Astrocyte of the cerebellum (primary cell): ENCODE measurements around the gene EPO.

ENCODE experiments used
- DNase-seq: peaks from one replicate; pipeline ENCODE4 v3.0.0-alpha.2; 2011; ENCODE audit warnings: low read depth
- H3K4me3 ChIP-seq: 2 replicates; pipeline ENCODE4 v1.5.1; 2011; ENCODE audit warnings: mild to moderate bottlenecking, low read depth, low read length, moderate library complexity
- in situ Hi-C: cut with HindIII; loops from 2 replicates; pipeline ENCODE4 v1.10.0; 2017; ENCODE audit warnings: low sequenced_read_pairs
- TF ChIP-seq, protein P1 (sequence below): IDR thresholded peaks from 2 replicates; pipeline ENCODE4 v1.5.1; 2012; ENCODE audit warnings: low read length, low read depth, moderate library complexity, mild to moderate bottlenecking; ENCODE audit errors: missing control alignments

EPO gene

DNA sequence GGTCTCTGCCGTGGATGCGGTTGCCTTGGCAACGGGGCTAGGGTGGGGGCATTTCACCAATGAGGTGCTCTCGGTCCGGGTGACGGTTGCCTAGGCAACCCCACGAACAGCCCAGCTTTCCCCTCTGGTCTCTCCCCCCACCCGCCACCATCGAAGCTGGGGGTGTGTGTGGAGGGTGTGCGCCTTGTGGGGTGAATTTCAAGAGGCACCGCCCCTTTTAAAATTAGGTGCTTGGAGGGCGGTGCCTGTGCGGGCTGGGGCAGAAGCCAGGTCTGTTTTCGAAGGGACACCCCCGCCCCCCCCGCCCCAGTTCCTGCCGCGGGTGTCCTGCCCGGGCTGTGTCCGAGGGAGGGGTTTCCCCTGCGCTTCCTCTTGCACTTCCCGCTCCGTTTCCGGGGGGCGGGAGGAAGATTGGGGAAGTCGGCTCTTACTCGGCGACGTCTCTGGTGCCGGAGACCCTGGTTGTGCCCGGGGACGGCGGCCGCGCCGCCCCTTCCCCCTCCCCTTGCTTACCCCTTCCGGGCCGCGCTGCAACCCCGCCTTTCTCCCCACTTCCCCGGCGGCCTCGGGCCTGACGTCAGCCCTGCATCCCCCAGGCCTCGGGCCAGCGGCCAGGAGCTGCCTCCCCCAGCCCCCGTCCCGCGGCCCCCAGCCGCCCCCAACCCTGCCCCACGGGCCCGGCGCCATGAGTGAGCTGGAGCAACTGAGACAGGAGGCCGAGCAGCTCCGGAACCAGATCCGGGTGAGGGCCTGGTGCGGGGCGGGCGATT is 44.5 kb upstream of the EPO start:
- H3K4me3 ChIP-seq: peak overlapping the region; percentile 96
- in situ Hi-C loops: no loop called here
- TF ChIP-seq, protein P1, sequence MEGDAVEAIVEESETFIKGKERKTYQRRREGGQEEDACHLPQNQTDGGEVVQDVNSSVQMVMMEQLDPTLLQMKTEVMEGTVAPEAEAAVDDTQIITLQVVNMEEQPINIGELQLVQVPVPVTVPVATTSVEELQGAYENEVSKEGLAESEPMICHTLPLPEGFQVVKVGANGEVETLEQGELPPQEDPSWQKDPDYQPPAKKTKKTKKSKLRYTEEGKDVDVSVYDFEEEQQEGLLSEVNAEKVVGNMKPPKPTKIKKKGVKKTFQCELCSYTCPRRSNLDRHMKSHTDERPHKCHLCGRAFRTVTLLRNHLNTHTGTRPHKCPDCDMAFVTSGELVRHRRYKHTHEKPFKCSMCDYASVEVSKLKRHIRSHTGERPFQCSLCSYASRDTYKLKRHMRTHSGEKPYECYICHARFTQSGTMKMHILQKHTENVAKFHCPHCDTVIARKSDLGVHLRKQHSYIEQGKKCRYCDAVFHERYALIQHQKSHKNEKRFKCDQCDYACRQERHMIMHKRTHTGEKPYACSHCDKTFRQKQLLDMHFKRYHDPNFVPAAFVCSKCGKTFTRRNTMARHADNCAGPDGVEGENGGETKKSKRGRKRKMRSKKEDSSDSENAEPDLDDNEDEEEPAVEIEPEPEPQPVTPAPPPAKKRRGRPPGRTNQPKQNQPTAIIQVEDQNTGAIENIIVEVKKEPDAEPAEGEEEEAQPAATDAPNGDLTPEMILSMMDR: no peak
- DNase-seq: no peak

DNA sequence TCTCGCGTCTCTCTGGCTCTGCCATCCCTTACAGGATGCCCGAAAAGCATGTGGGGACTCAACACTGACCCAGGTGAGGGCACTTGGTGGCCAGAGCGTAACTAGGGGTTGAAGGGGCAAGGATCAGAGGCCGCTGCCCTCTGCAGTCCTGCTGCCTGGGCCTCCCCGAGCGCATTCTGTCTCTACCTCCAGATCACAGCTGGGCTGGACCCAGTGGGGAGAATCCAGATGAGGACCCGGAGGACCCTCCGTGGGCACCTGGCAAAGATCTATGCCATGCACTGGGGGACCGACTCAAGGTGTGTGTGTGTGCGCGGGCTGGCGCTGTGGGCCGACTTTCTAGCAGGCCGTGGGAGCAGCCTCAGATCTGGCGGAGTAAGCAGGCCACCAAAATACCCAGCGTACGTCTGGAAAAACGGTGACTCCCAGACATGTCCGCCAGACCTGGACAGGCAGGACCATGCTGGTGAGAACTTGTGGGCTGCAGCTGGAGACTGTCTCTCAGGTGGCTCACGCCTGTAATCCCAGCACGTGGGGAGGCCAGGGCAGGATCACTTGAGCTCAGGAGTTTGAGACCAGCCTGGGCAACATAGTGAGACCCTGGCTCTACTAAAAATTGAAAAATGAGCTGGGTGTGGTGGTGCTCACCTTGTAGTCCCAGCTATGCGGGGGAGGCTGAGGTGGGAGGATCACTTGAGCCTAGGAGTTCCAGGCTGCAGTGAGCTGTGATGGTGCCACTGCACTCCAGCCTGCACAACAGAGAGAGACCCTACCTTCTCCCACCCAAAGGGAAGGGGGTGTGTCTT is 43.6 kb upstream of the EPO start:
- DNase-seq: no peak
- H3K4me3 ChIP-seq: peak overlapping the region; percentile 96
- in situ Hi-C loops: no loop called here
- TF ChIP-seq, protein P1: no peak

DNA sequence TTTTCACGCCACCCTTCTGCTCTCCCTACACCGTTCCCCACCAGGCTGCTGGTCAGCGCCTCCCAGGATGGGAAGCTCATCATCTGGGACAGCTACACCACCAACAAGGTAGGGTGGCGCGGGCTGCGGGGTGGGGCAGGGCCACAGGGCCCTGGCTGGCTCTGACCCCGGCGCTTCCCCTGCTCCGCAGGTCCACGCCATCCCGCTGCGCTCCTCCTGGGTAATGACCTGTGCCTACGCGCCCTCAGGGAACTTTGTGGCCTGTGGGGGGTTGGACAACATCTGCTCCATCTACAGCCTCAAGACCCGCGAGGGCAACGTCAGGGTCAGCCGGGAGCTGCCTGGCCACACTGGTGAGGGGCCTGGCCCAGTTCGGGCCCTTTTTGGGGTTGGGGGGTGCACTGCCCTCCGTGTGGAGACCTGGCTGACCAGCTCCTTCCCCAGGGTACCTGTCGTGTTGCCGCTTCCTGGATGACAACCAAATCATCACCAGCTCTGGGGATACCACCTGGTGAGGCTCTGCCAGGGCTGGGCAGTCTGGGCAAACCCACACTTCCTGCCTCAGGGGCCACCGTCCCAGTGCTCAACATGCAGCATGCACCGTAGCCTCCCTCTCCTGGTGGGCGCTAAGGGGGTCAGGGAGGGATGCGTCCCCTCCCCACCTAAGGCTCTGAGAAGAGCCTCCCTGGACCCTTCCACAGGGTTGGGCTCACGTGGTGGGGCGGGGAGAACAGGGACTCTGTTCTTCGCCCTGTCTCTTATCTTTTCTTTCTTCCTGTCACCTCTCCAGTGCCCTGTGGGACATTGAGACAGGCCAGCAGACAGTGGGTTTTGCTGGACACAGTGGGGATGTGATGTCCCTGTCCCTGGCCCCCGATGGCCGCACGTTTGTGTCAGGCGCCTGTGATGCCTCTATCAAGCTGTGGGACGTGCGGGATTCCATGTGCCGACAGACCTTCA is 42.7 kb upstream of the EPO start:
- H3K4me3 ChIP-seq: no peak overlapping the region
- DNase-seq: no peak
- in situ Hi-C loops: no loop called here
- TF ChIP-seq, protein P1: no peak

DNA sequence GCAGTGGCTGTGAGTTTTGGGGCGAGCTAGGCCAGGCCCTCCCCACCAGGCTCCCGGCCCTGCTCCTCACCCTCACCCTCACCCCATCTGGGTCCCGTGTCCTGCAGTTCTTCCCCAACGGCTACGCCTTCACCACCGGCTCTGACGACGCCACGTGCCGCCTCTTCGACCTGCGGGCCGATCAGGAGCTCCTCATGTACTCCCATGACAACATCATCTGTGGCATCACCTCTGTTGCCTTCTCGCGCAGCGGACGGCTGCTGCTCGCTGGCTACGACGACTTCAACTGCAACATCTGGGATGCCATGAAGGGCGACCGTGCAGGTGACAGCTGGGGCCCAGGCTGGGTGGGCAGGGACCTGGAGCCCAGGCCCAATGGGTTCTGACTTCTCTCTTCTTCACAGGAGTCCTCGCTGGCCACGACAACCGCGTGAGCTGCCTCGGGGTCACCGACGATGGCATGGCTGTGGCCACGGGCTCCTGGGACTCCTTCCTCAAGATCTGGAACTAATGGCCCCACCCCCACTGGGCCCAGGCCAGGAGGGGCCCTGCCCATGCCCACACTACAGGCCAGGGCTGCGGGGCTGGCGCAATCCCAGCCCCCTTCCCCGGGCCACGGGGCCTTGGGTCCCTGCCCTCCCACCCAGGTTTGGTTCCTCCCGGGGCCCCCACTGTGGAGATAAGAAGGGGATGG is 41.8 kb upstream of the EPO start:
- no peak overlapping the region for H3K4me3 ChIP-seq
- TF ChIP-seq, protein P1: no peak
- in situ Hi-C loops: no loop called here
- DNase-seq: no peak

DNA sequence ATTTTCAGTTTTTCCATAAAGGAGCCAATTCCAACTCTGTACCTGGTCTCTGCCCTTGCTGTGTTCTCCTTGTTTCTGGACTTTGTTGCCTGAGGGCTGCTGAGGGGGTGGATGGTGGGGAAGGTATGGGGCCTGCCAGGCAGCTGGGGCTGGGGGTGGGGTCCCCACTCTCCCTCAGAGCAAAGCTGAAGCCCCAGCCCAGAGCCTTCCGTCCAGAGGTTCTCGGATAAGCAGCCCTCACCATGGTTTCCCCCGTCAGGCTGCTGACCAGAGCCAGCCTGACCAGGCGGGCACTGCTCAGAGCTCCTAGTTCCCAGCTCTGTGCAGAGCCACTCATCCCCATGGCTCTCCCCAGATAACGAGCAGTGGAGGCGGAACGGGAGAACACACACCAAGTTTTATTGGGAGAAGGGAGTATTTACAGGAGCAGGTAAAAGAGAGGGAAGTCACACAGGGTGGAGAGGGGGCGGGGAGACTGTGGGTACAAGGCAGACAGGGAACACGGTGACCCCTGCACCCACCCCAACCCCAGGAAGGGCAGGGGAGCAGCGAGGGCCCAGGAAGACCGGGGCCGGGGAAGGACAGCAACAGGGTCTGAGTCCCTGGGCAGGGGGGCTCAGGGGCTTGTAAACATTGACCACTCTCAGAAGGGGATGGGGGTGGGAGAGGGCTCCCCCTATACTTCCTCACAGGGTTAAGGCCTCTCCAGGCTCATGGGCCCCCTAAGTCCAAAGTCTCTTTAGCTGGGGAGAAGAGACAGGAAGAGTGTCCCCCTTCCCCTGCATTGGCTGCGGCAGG is 40.9 kb upstream of the EPO start:
- in situ Hi-C loops: no loop called here
- DNase-seq: no peak
- H3K4me3 ChIP-seq: no peak overlapping the region

More for the DNA sequence above, 40.9 kb upstream of the EPO start:
- TF ChIP-seq, protein P1: no peak
